Measurements from ENCODE around the gene ZNF428.
A peak's percentile ranks its signal among the peaks of the same experiment; 100 is the strongest.
"Not testable (repeated sequence)": the region's sequence is repeated elsewhere in the genome, so short reads cannot be mapped to it uniquely, and the experiment has no call there.

Gene ZNF428

DNA sequence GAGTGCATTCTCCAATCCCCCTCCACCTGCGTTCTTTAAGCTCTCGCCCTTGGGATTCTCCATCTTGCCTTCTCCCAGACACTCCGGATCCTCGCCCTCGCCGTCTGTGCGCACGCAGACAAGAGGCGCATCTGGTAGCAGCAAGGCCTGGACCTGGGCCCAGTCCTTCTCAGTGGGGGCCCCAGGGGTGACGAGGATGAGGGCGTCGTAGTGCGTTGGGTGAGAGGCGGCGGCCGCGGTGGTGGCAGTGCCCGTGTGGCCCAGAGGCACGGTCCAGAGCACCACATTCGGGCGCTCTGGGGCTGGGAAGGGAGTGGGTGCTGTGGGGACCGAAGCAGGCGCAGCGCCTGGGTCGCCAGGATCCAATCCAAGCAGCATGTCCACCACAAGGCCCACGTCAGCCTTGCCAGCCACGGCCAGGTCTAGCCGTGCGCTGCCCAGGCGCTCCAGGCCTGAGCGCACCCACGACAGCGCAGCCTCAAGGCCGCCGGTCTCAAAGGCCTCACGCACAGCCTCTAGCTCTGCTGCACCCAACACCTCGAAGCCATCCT, 26.6 kb downstream of the ZNF428 start:
- DNase-seq (ENCODE audit: low read depth in 2 of 2): no peak

DNA sequence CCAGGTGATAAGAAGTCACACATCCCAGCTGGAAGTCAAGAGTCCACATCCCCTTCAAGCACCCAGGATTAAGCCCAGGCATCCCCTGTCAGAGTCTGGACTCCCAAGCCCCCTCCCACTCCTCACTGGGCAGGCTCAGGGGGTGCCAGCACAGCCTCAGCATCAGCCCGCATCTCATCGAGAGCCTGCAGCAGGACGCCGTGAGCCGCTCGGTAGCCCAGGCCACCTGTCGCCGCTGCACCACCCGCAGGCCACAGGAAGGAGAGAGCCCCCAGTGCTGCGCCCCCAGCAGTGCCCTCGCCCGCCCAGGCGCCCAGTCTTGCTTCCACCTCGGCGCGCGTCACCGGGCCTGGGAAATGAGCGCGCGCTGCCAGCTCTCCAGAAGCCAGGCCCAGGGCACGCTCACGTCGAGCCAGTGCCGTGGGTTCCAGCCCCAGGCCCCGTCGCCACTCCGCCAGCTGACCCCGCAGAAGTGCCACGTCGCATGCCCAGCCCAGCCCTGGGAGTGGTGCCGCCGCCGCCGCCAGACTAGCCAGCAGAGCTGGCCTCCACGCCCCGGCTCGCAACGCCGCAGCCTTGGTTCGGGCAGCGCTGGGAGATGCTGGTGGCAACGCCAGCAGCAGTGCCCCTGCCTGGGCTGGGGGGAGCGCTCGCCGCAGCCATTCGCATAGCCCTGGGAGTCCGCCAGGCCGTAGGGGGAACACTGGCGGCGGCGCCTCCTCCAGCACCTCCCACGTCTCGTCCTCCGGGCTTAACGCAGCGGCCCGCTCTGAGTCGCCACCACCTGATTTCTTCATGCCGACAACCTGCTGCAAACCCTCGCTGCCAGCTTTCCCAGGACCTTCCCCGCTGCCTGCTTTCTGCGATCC, 27.3 kb downstream of the ZNF428 start:
- DNase-seq (ENCODE audit: low read depth in 2 of 2): no peak

DNA sequence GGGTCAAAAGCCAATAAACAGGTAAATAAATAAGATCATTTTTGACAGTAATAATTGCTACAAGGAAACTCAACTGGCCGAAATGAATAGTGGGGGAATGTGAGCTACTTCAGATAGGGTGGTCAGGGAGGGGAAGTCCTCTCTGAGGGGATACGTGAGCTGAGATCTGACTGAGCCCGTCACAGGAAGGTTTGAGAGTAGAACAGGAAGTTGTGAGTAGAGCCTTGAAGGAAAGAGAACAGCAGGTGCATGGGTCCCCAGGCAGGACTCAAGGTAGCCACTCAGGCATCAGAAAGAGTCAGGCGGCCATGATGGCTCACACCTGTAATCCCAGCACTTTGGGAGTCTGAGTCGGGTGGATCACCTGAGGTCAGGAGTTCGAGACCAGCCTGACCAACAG, 29.8 kb downstream of the ZNF428 start:
- DNase-seq (ENCODE audit: low read depth in 2 of 2): no peak

DNA sequence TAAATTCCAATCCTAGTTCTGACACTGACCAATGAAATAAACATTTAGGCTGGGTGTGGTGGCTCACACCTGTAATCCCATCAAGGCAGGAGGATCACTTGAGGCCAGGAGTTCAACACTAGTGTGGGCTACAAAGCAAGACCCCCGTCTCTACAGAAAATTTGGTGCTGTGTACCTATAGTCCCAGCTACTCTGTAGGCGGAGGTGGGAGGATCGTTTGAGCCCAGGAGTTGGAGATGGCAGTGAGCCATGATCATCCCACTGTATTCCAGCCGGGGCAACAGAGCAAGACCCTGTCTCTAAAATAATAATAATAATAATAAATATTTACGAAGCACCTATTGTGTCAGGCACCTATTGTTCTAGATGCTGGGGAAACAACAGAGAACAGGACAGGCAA, 30.2 kb downstream of the ZNF428 start:
- DNase-seq (ENCODE audit: low read depth in 2 of 2): no peak

DNA sequence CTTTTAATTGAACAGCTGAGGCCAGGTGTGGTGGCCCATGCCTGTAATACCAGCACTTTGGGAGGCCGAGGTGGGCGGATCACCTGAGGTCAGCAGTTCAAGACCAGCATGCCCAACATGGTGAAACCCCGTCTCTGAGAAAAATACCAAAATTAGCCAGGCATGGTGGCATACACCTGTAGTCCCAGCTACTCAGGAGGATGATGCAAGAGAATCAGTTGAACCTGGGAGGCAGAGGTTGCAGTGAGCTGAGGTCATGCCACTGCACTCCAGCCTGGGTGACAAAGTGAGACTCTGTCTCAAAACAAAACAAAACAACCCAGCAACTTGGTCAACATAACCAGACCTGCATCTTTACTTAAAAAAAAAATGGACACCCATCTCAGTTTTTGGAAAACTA, 32.4 kb downstream of the ZNF428 start:
- not testable (repeated sequence) for DNase-seq (ENCODE audit: low read depth in 2 of 2)

DNA sequence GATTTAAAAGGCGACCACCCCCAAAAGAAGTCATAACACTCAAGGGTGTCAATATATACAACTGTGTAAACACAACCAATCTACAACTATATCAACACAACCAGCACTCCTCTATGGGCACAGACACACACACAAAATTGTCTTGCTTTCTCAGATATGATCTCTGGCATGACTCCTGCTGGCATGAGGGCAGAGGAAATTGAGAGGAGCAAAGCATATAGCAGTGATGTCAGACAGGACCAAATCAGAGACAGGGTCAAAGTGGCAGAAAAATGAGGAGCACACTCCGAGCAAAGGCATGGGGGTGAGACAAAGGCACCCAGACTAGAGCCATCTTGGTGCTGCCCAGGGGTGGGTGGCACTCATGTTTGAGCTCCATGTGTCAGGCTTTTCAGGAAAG, 33.1 kb downstream of the ZNF428 start:
- no peak for DNase-seq (ENCODE audit: low read depth in 2 of 2)

DNA sequence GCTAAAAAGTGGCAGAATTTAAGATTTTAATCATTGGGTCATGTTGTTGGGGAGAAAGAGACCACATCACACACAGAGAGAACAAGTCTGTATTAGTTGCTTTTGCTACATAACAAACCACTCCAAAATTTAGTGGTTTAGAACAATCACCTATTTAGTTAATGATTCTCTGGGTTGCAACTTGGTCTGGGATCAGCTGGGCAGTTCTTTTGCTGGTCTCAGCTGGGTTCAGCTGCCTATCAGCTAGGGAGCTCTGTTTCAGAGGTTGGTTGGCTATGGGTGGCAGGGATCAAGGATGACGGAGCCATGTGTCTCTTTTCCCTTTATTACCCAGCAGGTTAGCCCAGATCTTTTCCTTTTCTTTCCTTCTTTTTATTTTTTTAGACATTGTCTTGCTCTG, 34.9 kb downstream of the ZNF428 start:
- DNase-seq (ENCODE audit: low read depth in 2 of 2): no peak

DNA sequence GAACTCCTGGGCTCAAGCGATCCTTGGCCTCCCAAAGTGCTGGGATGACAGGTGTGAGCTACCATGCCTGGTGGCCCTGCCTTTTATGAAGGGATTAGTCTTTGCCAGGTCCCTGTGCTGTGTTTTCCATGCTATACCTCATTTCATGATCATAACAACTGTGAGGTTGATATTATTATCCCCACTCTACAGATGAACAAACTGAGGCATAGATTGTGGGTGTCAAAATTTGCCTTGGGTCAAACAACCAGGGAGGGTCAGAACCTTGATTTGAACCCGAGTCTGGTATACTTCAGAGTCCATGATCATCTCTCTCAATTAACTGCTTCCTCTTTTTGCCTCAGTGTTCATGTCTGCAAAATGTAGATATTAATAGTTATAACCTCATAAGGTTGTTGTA, 36.9 kb downstream of the ZNF428 start:
- no peak for DNase-seq (ENCODE audit: low read depth in 2 of 2)

DNA sequence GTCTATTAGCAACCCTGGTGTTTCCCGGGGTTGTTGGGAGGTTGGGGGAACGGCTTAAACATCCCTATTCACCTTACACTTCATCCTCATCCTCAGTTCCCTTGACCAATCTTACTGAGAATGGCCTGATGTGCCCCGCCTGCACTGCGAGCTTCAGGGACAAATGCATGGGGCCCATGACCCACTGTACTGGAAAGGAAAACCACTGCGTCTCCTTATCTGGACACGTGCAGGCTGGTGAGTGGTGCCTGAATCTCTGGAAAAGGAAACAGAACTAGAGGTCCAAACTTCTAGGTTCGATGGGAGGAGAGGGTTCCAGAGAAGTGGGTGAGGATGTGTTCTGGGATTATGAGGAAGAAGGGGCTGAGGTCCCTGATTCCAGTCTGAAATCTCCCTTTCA, 38.0 kb downstream of the ZNF428 start:
- DNase-seq (ENCODE audit: low read depth in 2 of 2): no peak

DNA sequence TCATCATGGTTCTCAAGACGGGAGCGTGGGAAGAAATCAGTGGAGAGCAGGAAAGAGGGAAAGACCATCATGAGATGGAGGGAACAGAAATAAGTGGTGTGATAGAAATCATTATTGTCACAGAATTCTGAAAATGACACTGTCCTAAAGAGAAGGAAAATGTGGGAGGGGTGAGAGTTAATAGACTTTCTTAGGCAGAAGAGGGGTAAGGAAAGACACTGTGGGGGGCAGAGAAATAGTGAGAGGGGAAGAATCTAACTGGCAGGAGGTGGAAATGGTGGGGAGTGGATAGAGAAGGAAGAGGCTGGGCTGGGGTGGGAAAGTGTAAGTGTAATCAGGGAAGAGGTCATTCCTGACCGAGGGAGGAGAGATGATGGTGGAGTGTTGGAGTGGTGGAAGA, 40.6 kb downstream of the ZNF428 start:
- DNase-seq (ENCODE audit: low read depth in 2 of 2): no peak

DNA sequence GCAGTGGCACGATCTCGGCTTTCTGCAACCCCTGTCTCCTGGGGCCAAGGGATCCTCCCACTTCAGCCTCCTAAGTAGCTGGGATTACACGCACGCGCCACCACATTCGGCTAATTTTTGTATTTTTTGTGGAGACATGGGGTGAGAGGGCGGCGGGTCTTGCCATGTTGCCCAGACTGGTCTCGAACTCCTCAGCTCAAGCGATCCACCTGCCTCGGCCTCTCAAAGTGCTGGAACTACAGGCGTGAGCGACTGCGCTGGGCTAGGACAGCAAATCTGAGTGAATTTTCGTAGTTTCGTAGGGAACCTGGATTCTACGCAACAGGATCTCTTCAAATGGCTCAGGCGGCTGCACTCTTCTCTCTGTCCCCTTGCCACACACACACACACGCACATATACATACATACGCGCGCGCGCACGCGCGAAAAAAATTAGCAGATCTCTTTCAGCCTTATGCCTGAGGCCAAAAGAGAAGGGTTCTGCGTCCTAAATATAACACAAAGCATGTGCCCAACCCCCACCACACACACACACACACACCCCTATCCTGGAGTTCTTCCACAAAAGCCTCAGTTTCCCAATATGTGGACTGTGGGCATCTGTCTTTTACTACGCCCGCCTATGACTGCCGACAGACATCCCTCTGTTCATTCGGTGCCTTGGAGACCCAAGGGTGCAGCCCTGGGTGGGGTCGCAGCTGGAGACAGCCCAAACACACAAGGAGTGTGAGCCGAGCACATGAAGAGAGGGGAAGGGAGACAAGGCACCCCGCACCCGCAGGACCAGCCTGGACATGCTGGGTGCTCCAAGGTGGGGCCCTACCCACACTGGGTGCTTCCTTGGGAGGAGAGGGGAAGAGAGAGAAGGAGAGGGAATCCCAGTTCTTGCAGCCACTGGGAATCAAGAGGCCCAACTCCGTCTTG, 43.2 kb downstream of the ZNF428 start:
- DNase-seq (ENCODE audit: low read depth in 2 of 2): no peak

DNA sequence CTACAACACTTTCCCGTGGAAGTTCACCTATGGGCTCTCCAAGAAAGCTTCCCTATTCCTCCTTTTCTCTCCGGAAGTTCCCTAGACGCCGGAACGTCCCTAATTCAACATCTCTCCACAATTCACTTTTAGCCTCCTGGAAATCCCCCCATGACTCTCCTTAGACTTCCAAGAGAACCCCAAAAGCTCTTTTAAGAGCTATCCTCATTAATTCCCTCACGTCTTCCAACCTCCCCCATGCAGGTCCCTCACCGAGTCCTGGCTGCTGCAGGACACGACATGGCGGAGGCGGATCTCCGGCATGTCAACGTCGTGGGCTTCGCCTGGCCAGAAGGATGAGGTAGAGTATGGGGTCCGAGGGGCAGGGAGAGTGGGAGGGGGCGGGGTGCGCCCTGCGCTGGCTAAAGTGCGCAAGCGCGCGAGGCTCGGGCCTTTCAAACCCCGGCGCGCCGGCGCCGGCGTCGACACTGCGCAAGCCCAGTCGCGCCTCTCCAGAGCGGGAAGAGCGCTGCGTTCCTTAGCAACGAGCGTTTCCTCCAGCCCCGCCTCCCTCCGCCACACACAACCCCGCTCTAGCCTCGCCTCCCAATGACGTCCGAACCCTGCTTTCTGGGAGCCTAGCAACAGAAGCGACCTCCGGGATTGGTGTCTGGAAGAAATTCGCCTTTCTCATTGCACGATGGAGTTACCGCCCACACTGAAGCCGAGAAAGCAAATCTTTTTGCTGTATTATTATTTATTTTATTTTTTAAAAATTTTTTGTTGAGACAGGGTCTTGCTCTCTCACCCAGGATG, 44.1 kb downstream of the ZNF428 start, which contains the start of the genes PINLYP and XRCC1:
TSS of gene PINLYP (plus strand) at position 646 of the 795 bp plus-strand sequence. CDS start 1,391 bp downstream, outside the sequence.
TSS of gene XRCC1 (minus strand) at position 372 of the 795 bp plus-strand sequence. CDS start at position 303, 69 bp downstream.
- DNase-seq (ENCODE audit: low read depth in 2 of 2): peak; percentile 88 to 97

DNA sequence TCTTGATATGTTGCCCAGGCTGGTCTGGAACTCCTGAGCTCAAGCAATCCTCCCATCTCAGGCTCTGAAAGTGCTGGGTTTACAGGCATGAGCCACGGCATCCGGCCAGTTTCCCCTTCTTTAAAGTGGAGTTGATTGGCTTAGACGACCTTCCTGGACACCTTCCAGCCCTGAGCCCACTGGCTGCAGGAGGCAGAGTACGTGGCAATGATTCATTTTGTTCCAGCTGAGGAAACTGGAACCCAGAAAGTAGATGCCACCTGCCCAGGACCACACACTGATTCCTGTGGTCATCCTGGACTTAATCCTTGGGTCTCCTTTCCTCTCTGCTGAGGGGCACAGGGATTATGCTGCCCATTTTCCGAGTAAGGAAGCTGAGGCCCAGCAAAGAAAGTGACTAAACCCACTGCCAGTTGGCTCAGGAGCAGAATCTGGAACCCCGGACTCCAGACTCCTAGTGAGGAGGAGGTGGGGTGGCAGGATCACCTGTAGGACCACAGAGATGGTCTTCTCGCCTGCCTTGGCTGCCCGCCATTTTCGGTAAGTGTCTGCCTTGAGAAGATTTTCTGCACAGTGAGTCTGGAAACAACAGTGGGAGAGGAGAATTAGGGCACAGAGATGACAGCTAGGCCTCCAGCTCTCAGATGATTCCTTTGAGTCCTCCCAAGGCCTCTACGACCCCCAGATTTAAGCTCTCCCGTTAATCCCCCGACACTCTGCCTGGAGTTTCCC, 44.8 kb downstream of the ZNF428 start:
- no peak for DNase-seq (ENCODE audit: low read depth in 2 of 2)

DNA sequence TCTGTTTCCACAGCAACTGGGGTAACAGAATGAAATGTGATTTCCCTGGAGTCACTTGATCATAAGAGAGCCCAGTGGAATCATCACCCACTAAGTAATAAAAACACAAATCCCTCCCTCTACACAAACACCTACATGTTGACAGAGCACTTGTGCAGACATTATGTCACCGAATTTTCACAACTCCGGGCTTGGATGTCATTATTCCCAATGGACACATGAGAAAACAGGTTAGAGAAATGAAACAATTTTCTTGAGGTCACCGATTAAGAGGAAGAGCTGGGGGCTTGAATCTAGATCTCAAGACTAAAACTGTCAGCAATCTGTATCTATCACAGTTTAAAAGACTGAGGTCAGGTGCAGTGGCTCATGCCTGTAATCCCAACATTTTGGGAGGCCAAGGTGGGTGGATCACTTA, 47.2 kb downstream of the ZNF428 start:
- DNase-seq (ENCODE audit: low read depth in 2 of 2): no peak

DNA sequence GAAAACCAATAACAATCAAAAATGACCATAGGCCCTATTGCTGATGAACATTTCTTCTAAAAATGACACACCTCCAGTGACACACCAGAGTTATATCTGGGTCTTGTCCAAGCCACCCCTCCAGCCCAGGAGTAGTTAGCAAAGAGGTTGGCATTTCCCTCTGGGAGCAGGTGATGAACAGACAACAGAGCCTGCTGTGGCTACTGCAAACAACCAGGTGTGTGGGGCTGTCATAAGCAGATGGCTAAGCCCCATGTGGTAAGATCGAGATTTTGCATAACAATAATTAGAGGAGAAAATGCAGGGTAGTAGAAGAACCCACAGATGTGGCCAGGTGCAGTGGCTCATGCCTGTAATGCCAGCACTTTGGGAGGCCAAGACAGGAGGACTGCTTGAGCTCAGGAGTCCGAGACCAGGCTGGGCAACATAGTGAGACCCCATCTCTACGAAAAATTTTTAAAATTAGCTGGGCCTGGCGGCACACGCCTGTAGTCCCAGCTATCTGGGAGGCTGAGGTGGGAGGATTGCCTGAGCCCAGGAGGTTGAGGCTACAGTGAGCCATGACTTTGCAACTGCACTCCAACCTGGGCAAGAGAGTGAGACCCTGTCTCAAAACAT, 49.1 kb downstream of the ZNF428 start:
- no peak for DNase-seq (ENCODE audit: low read depth in 2 of 2)

DNA sequence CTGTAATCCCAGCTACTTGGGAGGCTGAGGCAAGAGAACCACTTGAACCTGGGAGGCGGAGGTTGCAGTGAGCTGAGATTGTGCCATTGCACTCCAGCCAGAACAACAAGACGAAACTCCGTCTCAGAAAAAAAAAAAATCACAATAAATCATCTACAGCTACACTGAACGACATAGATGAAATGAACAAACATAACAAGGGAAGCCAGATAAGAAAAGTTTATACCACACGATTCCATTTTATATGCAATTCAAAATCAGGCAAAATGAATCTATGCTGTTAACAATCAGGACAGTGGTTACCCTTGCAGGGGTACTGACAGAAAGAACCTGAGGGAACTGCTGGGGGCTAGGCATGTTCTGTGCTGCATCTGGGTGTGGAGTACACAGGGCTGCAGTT, 49.8 kb downstream of the ZNF428 start:
- no peak for DNase-seq (ENCODE audit: low read depth in 2 of 2)

DNA sequence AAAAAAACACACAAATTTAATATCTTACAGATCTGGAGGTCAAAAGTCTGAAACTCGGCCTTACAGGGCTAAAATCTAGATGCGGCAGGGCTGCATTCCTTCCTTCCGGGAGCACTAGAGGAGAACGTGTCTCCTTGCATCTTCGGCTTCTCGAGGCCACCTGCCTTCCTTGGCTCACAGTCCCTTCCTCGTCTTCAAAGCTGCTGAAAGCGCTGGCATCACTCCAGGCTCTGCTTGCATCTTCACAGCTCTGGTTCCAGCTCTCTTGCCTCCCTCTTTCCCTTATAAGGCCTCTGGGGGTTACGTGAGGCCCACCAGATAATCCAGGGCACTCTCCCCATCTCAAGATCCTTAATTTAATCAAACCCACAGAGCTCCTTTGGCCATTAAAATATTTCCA, 54.6 kb downstream of the ZNF428 start:
- DNase-seq (ENCODE audit: low read depth in 2 of 2): no peak

DNA sequence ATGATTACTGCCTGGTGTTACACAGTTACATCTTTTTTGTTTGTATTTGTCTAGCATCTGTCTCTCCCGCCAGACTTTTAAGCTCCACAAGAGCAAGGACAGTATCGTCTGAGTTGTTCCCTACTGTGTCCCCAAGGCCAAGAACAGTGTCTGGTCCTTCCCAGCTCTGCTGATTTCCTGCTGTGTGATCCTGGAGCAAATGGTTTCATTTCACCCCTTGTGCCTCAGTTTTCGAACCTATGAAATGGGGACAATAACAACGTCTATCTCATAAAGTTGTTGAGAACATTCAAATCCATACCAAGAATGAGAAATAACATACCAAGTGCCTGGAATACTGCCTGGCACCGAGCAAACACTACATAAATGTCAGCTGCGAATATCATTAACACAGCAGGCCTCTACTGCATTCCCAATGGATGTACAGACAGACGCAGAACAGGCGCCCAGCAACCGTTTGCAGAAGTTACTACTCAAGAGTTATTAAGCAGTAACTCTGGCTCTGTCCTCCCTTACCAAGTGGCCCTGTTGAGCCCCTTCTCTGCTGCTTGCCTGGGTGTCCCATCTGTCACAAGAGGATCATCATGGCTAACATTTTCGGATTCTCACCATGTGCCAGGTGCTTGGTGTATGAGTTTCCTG, 55.5 kb downstream of the ZNF428 start:
- no peak for DNase-seq (ENCODE audit: low read depth in 2 of 2)

DNA sequence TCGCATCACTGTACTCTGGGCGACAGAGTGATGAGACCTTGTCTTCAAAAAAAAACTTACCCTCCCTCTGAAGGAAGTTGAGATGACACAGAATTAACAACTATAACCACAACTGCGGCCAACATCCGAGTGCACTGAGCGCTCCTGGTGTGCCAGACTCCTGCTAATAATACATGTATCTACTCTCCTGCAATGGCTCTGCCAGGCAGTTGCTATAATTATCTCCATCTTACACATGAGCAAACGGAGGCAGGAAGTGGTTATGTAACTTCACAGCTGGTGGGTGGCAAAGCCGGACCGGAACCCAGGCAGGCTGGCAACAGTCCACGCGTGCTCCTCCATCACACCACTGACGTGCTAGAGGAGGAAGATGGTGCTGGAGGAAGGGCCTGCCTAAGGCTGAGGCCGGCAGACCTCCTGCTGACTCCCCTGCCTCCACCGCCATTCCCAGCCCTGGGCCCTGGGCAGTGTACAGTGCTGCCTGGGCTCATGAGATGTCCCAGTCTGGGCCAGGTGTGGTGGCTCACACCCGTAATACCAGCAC, 56.7 kb downstream of the ZNF428 start:
- DNase-seq (ENCODE audit: low read depth in 2 of 2): peak; percentile 32 to 38
